ENCODE measurements around the gene HIGD1A.

The HIGD1A gene

GRCh38 chr3:42772670-42773408 lies 31.5 kb downstream of the HIGD1A start, which contains the start of gene CCDC13:
CCDC13 (minus strand) TSS chr3:42773253; CDS start chr3:42758345, 14,908 bp downstream.
- H3K27ac ChIP-seq (ENCODE audit: low read length) = peak within 1 kb of the TSS; percentile 57; the same call in 1 of the 2 replicates
- H3K79me2 ChIP-seq (ENCODE audit: low read length) = no peaks in the 10 kb centered on the region
- peak within 1 kb of the TSS; percentile 85 for H2AFZ ChIP-seq (ENCODE audit: low read length)
- H3K9ac ChIP-seq (ENCODE audit: low read length) = peak within 1 kb of the TSS; percentile 73
- peak within 1 kb of the TSS; percentile 62 for H3K4me3 ChIP-seq (ENCODE audit: low read length)
- H4K20me1 ChIP-seq (ENCODE audit: insufficient read depth, low read length) = no peaks in the 10 kb centered on the region
- peak within 1 kb of the TSS; percentile 83 for H3K4me2 ChIP-seq (ENCODE audit: low read depth, low read length)
- no peaks in the 10 kb centered on the region for H3K27me3 ChIP-seq (replicated peaks; ENCODE audit: insufficient read depth, low read length)
- peak; percentile 97 for DNase-seq
- H3K9me3 ChIP-seq (replicated peaks; ENCODE audit: insufficient read depth, low read length) = no peaks in the 10 kb centered on the region
- no peaks in the 10 kb centered on the region for H3K36me3 ChIP-seq (replicated peaks; ENCODE audit: insufficient read depth, low read length)
- H3F3A ChIP-seq (ENCODE audit: insufficient read depth, low read length) = no peaks in the 10 kb centered on the region
- no peak for TF ChIP-seq EZH2 (optimal IDR thresholded peaks at IDR 0.05; ENCODE audit: low read depth, low read length)
- no peak for TF ChIP-seq EZH2phosphoT487 (IDR thresholded peaks at IDR 0.05; ENCODE audit: low read length)
- no peaks in the 10 kb centered on the region for H3K9me2 ChIP-seq (replicated peaks; ENCODE audit: insufficient read depth, low read length)
- no peaks in the 10 kb centered on the region for H3K4me1 ChIP-seq (ENCODE audit: low read length)

- Histone ChIP-seq H2AFZ (ENCODE audit: low read length) (no peak overlapping the region), H3K4me1 (ENCODE audit: low read length) (no peaks in the 10 kb centered on the region), H3F3A (ENCODE audit: insufficient read depth, low read length) (no peaks in the 10 kb centered on the region), H3K79me2 (ENCODE audit: low read length) (no peaks in the 10 kb centered on the region), H4K20me1 (ENCODE audit: insufficient read depth, low read length) (no peaks in the 10 kb centered on the region), H3K4me3 (ENCODE audit: low read length) (no peak overlapping the region), H3K27me3 (replicated peaks; ENCODE audit: insufficient read depth, low read length) (no peaks in the 10 kb centered on the region), H3K9ac (ENCODE audit: low read length) (no peak overlapping the region), H3K27ac (ENCODE audit: low read length) (no peak overlapping the region), H3K9me3 (replicated peaks; ENCODE audit: insufficient read depth, low read length) (no peaks in the 10 kb centered on the region), H3K9me2 (replicated peaks; ENCODE audit: insufficient read depth, low read length) (no peaks in the 10 kb centered on the region), H3K36me3 (replicated peaks; ENCODE audit: insufficient read depth, low read length) (no peaks in the 10 kb centered on the region), H3K4me2 (ENCODE audit: low read depth, low read length) (no peak overlapping the region)
- TF ChIP-seq CTCF (IDR thresholded peaks at IDR 0.05; ENCODE audit: low read length) (no peak), EZH2 (optimal IDR thresholded peaks at IDR 0.05; ENCODE audit: low read depth, low read length) (no peak), EZH2phosphoT487 (IDR thresholded peaks at IDR 0.05; ENCODE audit: low read length) (no peak)
- no peak for DNase-seq
Measured at GRCh38 chr3:42771271-42771670, 33.0 kb downstream of the HIGD1A start.

- no peaks in the 10 kb centered on the region for H3K4me1 ChIP-seq (ENCODE audit: low read length)
- H3K9me3 ChIP-seq (replicated peaks; ENCODE audit: insufficient read depth, low read length) = no peaks in the 10 kb centered on the region
- no peaks in the 10 kb centered on the region for H3F3A ChIP-seq (ENCODE audit: insufficient read depth, low read length)
- no peaks in the 10 kb centered on the region for H3K36me3 ChIP-seq (replicated peaks; ENCODE audit: insufficient read depth, low read length)
- no peaks in the 10 kb centered on the region for H3K27me3 ChIP-seq (replicated peaks; ENCODE audit: insufficient read depth, low read length)
- DNase-seq = no peak
- no peak overlapping the region for H3K27ac ChIP-seq (ENCODE audit: low read length)
- no peaks in the 10 kb centered on the region for H4K20me1 ChIP-seq (ENCODE audit: insufficient read depth, low read length)
- H3K4me2 ChIP-seq (ENCODE audit: low read depth, low read length) = no peak overlapping the region
- H3K9ac ChIP-seq (ENCODE audit: low read length) = no peak overlapping the region
- no peak overlapping the region for H3K4me3 ChIP-seq (ENCODE audit: low read length)
- TF ChIP-seq EZH2phosphoT487 (IDR thresholded peaks at IDR 0.05; ENCODE audit: low read length) (no peak), CTCF (IDR thresholded peaks at IDR 0.05; ENCODE audit: low read length) (no peak), EZH2 (optimal IDR thresholded peaks at IDR 0.05; ENCODE audit: low read depth, low read length) (no peak)
- no peaks in the 10 kb centered on the region for H3K79me2 ChIP-seq (ENCODE audit: low read length)
- no peak overlapping the region for H2AFZ ChIP-seq (ENCODE audit: low read length)
- no peaks in the 10 kb centered on the region for H3K9me2 ChIP-seq (replicated peaks; ENCODE audit: insufficient read depth, low read length)
Measured at GRCh38 chr3:42769477-42770131, 34.7 kb downstream of the HIGD1A start.

Measured in MM.1S (cell line).